A549 (cell line): ENCODE measurements around the gene L3MBTL2. TPM values are rescaled to one million over a fixed set of nuclear protein-coding genes. Genes with fewer than 3 reads are reported as not detected.
A peak's percentile ranks its signal among the peaks of the same experiment; 100 is the strongest.

ENCODE experiments used
- ATAC-seq, 2 experiments: fragments of 200-7000 bp in 1 of 2; fragments of >200 bp in 1 of 2; cut with Nextera tagmentation in 1 of 2; cut with Tn5 transposase in 1 of 2; 3 replicates each; pipeline versions ENCODE4 v1.8.0 to v1.9.1; 2018 to 2020; ENCODE audit warnings: mild to moderate bottlenecking in 1 of 2, moderate library complexity in 1 of 2
- CTCF ChIA-PET: fragments of 300-600 bp; sonication (Branson Sonifier 250); formaldehyde crosslinking; extraction: SDS; loops from one replicate; lab custom pipeline; 2021; ENCODE audit warnings: antibody characterized with exemption, inconsistent platforms; lab: Yijun Ruan, JAX
- POLR2A ChIA-PET: fragments of 350-600 bp; formaldehyde crosslinking; extraction: SDS; loops from one replicate; lab custom pipeline; 2021; ENCODE audit warnings: antibody characterized with exemption, inconsistent platforms; lab: Yijun Ruan, JAX
- DNase-seq, 2 experiments: peaks; one replicate each; pipeline versions ENCODE4 v3.0.0 to v3.0.0-alpha.2; 2011 to 2016; ENCODE audit warnings: low read depth in 1 of 2, low spot score in 1 of 2
- FAIRE-seq: peaks from 2 replicates; lab custom pipeline; 2011; peaks lifted over from hg19 to GRCh38; lab: Jason Lieb, UNC
- H3K27ac ChIP-seq, 2 experiments: fragments of >200 bp; sonication (Bioruptor Twin); formaldehyde crosslinking; 3 replicates each; pipeline ENCODE4 v1.5.1; 2016 to 2017
- H3K4me1 ChIP-seq: fragments of >200 bp; sonication (Bioruptor Twin); formaldehyde crosslinking; 3 replicates; pipeline ENCODE4 v1.6.1; 2016
- H3K4me2 ChIP-seq: fragments of >200 bp; sonication (Bioruptor Twin); formaldehyde crosslinking; 3 replicates; pipeline ENCODE4 v1.6.1; 2016
- H3K4me3 ChIP-seq: fragments of >200 bp; sonication (Bioruptor Twin); formaldehyde crosslinking; 3 replicates; pipeline ENCODE4 v1.5.1; 2016
- H3K9me3 ChIP-seq: fragments of >200 bp; sonication (Bioruptor Twin); formaldehyde crosslinking; 3 replicates; pipeline ENCODE4 v1.6.1; 2016
- CBX2 ChIP-seq: fragments of 200-600 bp; sonication (generic); IDR thresholded peaks from 2 replicates; pipeline ENCODE4 v1.6.1; 2016; ENCODE audit warnings: low read depth, mild to moderate bottlenecking, borderline replicate concordance
- CEBPB ChIP-seq, 2 experiments: fragments of >200 bp in 1 of 2; sonication (Bioruptor Twin) in 1 of 2; formaldehyde crosslinking in 1 of 2; IDR thresholded peaks; 2 replicates each; pipeline ENCODE4 v1.6.1; 2012 to 2016
- CHD2 ChIP-seq: fragments of 150-350 bp; IDR thresholded peaks from 2 replicates; pipeline ENCODE4 v1.6.1; 2014; ENCODE audit warnings: low read length; ENCODE audit not compliant: partially characterized antibody
- CHD4 ChIP-seq: fragments of 200-600 bp; sonication (generic); IDR thresholded peaks from 2 replicates; pipeline ENCODE4 v1.6.1; 2016; ENCODE audit warnings: antibody characterized with exemption, mild to moderate bottlenecking, borderline replicate concordance
- EHMT2 ChIP-seq: fragments of 200-600 bp; sonication (generic); IDR thresholded peaks from 2 replicates; pipeline ENCODE4 v1.6.1; 2016; ENCODE audit warnings: antibody characterized with exemption, low read depth, mild to moderate bottlenecking, moderate library complexity
- GATA3 ChIP-seq: IDR thresholded peaks from 2 replicates; pipeline ENCODE4 v1.6.1; 2012; ENCODE audit warnings: borderline replicate concordance
- HDAC2 ChIP-seq: fragments of 200-600 bp; sonication (generic); IDR thresholded peaks from 2 replicates; pipeline ENCODE4 v1.6.1; 2016
- HMGXB4 ChIP-seq: fragments of 250-450 bp; sonication (Bioruptor Pico); IDR thresholded peaks from 2 replicates; pipeline ENCODE4 v1.5.0; 2021; ENCODE audit warnings: mild to moderate bottlenecking, moderate library complexity, borderline replicate concordance
- HOXA7 ChIP-seq: fragments of 250-450 bp; sonication (Bioruptor Pico); IDR thresholded peaks from 2 replicates; pipeline ENCODE4 v1.5.0; 2020; ENCODE audit warnings: mild to moderate bottlenecking, moderate library complexity
- HOXB13 ChIP-seq: fragments of 250-450 bp; sonication (Bioruptor Pico); IDR thresholded peaks from 2 replicates; pipeline ENCODE4 v1.5.0; 2020; ENCODE audit warnings: low read depth, mild to moderate bottlenecking, moderate library complexity
- HOXB5 ChIP-seq: fragments of 250-450 bp; sonication (Bioruptor Pico); IDR thresholded peaks from 2 replicates; pipeline ENCODE4 v1.5.0; 2020; ENCODE audit warnings: mild to moderate bottlenecking, moderate library complexity
- JUNB ChIP-seq: fragments of >200 bp; sonication (Bioruptor Twin); formaldehyde crosslinking; IDR thresholded peaks from 2 replicates; pipeline ENCODE4 v1.6.1; 2016
- KDM5A ChIP-seq: fragments of 200-600 bp; sonication (generic); IDR thresholded peaks from 2 replicates; pipeline ENCODE4 v1.6.1; 2016; ENCODE audit warnings: antibody characterized with exemption, mild to moderate bottlenecking
- MAZ ChIP-seq: fragments of 150-350 bp; IDR thresholded peaks from 2 replicates; pipeline ENCODE4 v1.6.1; 2014; ENCODE audit warnings: antibody characterized with exemption, low read depth, low read length, borderline replicate concordance
- NR3C1 ChIP-seq: fragments of >200 bp; sonication (Bioruptor Twin); formaldehyde crosslinking; IDR thresholded peaks from 3 replicates; pipeline ENCODE4 v1.6.1; 2017
- PHF8 ChIP-seq: fragments of 200-600 bp; sonication (generic); IDR thresholded peaks from 2 replicates; pipeline ENCODE4 v1.6.1; 2016; ENCODE audit warnings: low read depth, mild to moderate bottlenecking, antibody characterized with exemption, moderate library complexity, borderline replicate concordance
- POLR2A ChIP-seq: IDR thresholded peaks from 2 replicates; pipeline ENCODE4 v1.6.1; 2012; ENCODE audit warnings: mild to moderate bottlenecking, low read length
- REST ChIP-seq: fragments of 200-600 bp; sonication (generic); IDR thresholded peaks from 2 replicates; pipeline ENCODE4 v1.6.1; 2016; ENCODE audit warnings: antibody characterized with exemption, mild to moderate bottlenecking, moderate library complexity
- RFX5 ChIP-seq: fragments of 450-650 bp; IDR thresholded peaks from 2 replicates; pipeline ENCODE4 v1.7.1; 2014; ENCODE audit warnings: antibody characterized with exemption, mild to moderate bottlenecking, moderate library complexity
- RNF2 ChIP-seq: fragments of 200-600 bp; sonication (generic); IDR thresholded peaks from 2 replicates; pipeline ENCODE4 v1.6.1; 2016; ENCODE audit warnings: low read depth, mild to moderate bottlenecking, antibody characterized with exemption, moderate library complexity, borderline replicate concordance
- SMC3 ChIP-seq: fragments of >200 bp; sonication (Bioruptor Twin); formaldehyde crosslinking; IDR thresholded peaks from 3 replicates; pipeline ENCODE4 v1.6.1; 2018; ENCODE audit warnings: inconsistent platforms
- SREBF2 ChIP-seq: fragments of 450-650 bp; IDR thresholded peaks from 2 replicates; pipeline ENCODE4 v1.6.1; 2014; ENCODE audit warnings: mild to moderate bottlenecking, moderate library complexity
- TP53 ChIP-seq: fragments of 250-450 bp; sonication (Bioruptor Pico); IDR thresholded peaks from 2 replicates; pipeline ENCODE4 v1.5.0; 2021; ENCODE audit warnings: mild to moderate bottlenecking, moderate library complexity
- ZC3H11A ChIP-seq: fragments of 450-650 bp; IDR thresholded peaks from 2 replicates; pipeline ENCODE4 v1.6.1; 2014; ENCODE audit warnings: antibody characterized with exemption, mild to moderate bottlenecking
- ZFP36 ChIP-seq: fragments of 450-650 bp; IDR thresholded peaks from 2 replicates; pipeline ENCODE4 v1.6.1; 2014; ENCODE audit warnings: borderline replicate concordance; ENCODE audit not compliant: partially characterized antibody
- ZSCAN20 ChIP-seq: fragments of 250-450 bp; sonication (Bioruptor Pico); IDR thresholded peaks from 2 replicates; pipeline ENCODE4 v1.8.0; 2022; ENCODE audit warnings: mild to moderate bottlenecking, moderate library complexity
- WGBS: methylation state at CpG from one replicate; pipeline ENCODE4 v1.1.6; 2017; ENCODE audit errors: missing lambda C conversion rate; 5-methylcytosine and 5-hydroxymethylcytosine counted together
- polyA plus RNA-seq, 4 experiments: library from polyadenylated mRNA; depleted of rRNA in 3 of 4; stranded (reverse); fragments of >200 nt; fragmentation: RNase III in 1 of 4; extraction: RNeasy Plus Mini Kit Qiagen cat#74134 plus additional on column Dnase treatment in 1 of 4; gene quantifications; 2 replicates in 3 of 4; 3 replicates in 1 of 4; pipeline ENCODE4 v1.2.3, GENCODE V29; 2011 to 2017

The L3MBTL2 gene
- polyA plus RNA-seq, 2 of the 4 experiments (the other 2 are of a cell fraction): 14.5 to 17.0 TPM

GRCh38 chr22:41180926-41181325 is 24.2 kb upstream of the L3MBTL2 start:
- TF ChIP-seq GATA3: no peak
- TF ChIP-seq JUNB: no peak
- TF ChIP-seq HDAC2: no peak
- TF ChIP-seq NR3C1: no peak
- no peak for TF ChIP-seq HOXB13 (CRISPR knock-in tag)
- no peak for TF ChIP-seq HMGXB4 (CRISPR knock-in tag)
- no peak for TF ChIP-seq HOXA7 (CRISPR knock-in tag)
- no peak for TF ChIP-seq ZC3H11A
- no peak for TF ChIP-seq CBX2
- no peak for TF ChIP-seq MAZ
- no peak for TF ChIP-seq CHD4
- no peak for TF ChIP-seq RNF2
- TF ChIP-seq POLR2A: no peak
- no peak overlapping the region for H3K4me3 ChIP-seq
- FAIRE-seq: no peak
- ATAC-seq: no peak
- 85% methylated on average over 3 of the region's 3 CpGs for WGBS
- H3K4me2 ChIP-seq: no peak overlapping the region
- no peaks in the 10 kb centered on the region for H3K9me3 ChIP-seq
- no peak overlapping the region for H3K27ac ChIP-seq
- H3K4me1 ChIP-seq: no peaks in the 10 kb centered on the region
- POLR2A ChIA-PET: no interaction called here
- CTCF ChIA-PET: interaction anchor here (0.9 to 1.4 kb wide), 3 partner anchors 17 to 336 kb away, joined by 3 read pairs; no protein-coding TSS in a partner anchor
- DNase-seq: no peak

- no peak overlapping the region for H3K4me2 ChIP-seq
- CTCF ChIA-PET: interaction anchor here (0.6 to 1.4 kb wide), 4 partner anchors 16 to 336 kb away, joined by 3 read pairs; no protein-coding TSS in a partner anchor
Measured at GRCh38 chr22:41181349-41182241, 23.5 kb upstream of the L3MBTL2 start.

More at GRCh38 chr22:41181349-41182241, 23.5 kb upstream of the L3MBTL2 start:
- Histone ChIP-seq H3K9me3 (no peaks in the 10 kb centered on the region), H3K4me1 (no peaks in the 10 kb centered on the region), H3K4me3 (no peak overlapping the region), H3K27ac (no peak overlapping the region)
- POLR2A ChIA-PET: interaction anchor here (0.7 kb wide), 1 partner anchor 63 kb away, joined by 11 read pairs; no protein-coding TSS in a partner anchor
- DNase-seq (no peak), ATAC-seq (peak in 1 of 2 experiments; percentile 26; a peak in 1 of 6 replicates), FAIRE-seq (no peak)
- no peak for TF ChIP-seq RFX5
- no peak for TF ChIP-seq POLR2A
- TF ChIP-seq ZSCAN20: no peak
- no peak for TF ChIP-seq CHD2
- TF ChIP-seq SREBF2: no peak
- no peak for TF ChIP-seq TP53 (CRISPR knock-in tag)
- no peak for TF ChIP-seq HOXB5 (CRISPR knock-in tag)
- TF ChIP-seq CEBPB (IDR thresholded peaks at IDR 0.05): no peak
- no peak for TF ChIP-seq ZFP36
- no peak for TF ChIP-seq KDM5A
- no peak for TF ChIP-seq HMGXB4 (CRISPR knock-in tag)
- no peak for TF ChIP-seq SMC3
- TF ChIP-seq EHMT2: no peak
- no peak for TF ChIP-seq PHF8
- TF ChIP-seq REST: no peak
- 83% methylated on average over 15 of the region's 15 CpGs for WGBS
